ENCODE results near the gene RAD51B. TPM values are rescaled to one million over a fixed set of nuclear protein-coding genes. Genes with fewer than 3 reads are reported as not detected.
A peak's percentile ranks its signal among the peaks of the same experiment; 100 is the strongest.

RAD51B gene
- total RNA-seq, 1 experiment from 2014 or later = 29.9 TPM

- Histone ChIP-seq H3K4me2 (no peak overlapping the region), H3K4me1 (replicated peaks; ENCODE audit: insufficient read depth) (peaks cover 14% of the 10 kb centered on the region), H3K4me3 (no peak overlapping the region), H4K20me1 (ENCODE audit: insufficient read depth) (no peaks in the 10 kb centered on the region), H3F3A (ENCODE audit: insufficient read depth, low read depth) (0 out of 2 replicates have a peak, but pooled peaks cover 6% of the 10 kb centered on the region), H3K27me3 (ENCODE audit: insufficient read depth, low read depth) (no peaks in the 10 kb centered on the region), H2AFZ (no peak overlapping the region), H3K36me3 (ENCODE audit: low read depth) (no peaks in the 10 kb centered on the region), H3K9me3 (ENCODE audit: insufficient read depth, low read depth) (peaks cover 5% of the 10 kb centered on the region), H3K79me2 (ENCODE audit: low read depth) (no peaks in the 10 kb centered on the region), H3K9me2 (ENCODE audit: insufficient read depth) (no peaks in the 10 kb centered on the region), H3K27ac (peak overlapping the region; percentile 25)
- peak in 1 of 2 experiments; percentile 46 for DNase-seq
- intact Hi-C loops (cut with micrococcal nuclease; ENCODE audit: unreplicated experiment) = loop anchor here (5.0 kb wide), 1 partner anchor 423 kb away; no protein-coding TSS in a partner anchor
- POLR2A ChIA-PET (ENCODE audit: unreplicated experiment) = interaction anchor here (0.6 kb wide), 1 partner anchor 22 kb away, joined by 9 read pairs; no protein-coding TSS in a partner anchor
- CTCF ChIA-PET = no interaction called here
- no peak for TF ChIP-seq EZH2 (IDR thresholded peaks at IDR 0.05; ENCODE audit: low read depth)
- no TSS peak for BruUV-seq (replicated peaks)
These were observed 545.6 kb downstream of the RAD51B start for GRCh38 chr14:68365228-68365627.

- Histone ChIP-seq H3K9me2 (ENCODE audit: insufficient read depth) (no peaks in the 10 kb centered on the region), H3K79me2 (ENCODE audit: low read depth) (no peaks in the 10 kb centered on the region), H3K9me3 (ENCODE audit: insufficient read depth, low read depth) (peaks cover 5% of the 10 kb centered on the region), H3K27ac (no peak overlapping the region), H3K4me3 (no peak overlapping the region), H3F3A (ENCODE audit: insufficient read depth, low read depth) (0 out of 2 replicates have a peak, but pooled peaks cover 6% of the 10 kb centered on the region), H2AFZ (no peak overlapping the region), H3K27me3 (ENCODE audit: insufficient read depth, low read depth) (no peaks in the 10 kb centered on the region), H3K4me1 (replicated peaks; ENCODE audit: insufficient read depth) (peaks cover 12% of the 10 kb centered on the region), H3K4me2 (no peak overlapping the region), H3K36me3 (ENCODE audit: low read depth) (no peaks in the 10 kb centered on the region), H4K20me1 (ENCODE audit: insufficient read depth) (no peaks in the 10 kb centered on the region)
- CTCF ChIA-PET = no interaction called here
- POLR2A ChIA-PET (ENCODE audit: unreplicated experiment) = no interaction called here
- no peak for TF ChIP-seq CTCF (conservative IDR thresholded peaks at IDR 0.05)
- TF ChIP-seq EZH2 (IDR thresholded peaks at IDR 0.05; ENCODE audit: low read depth) = no peak
- DNase-seq = no peak
- intact Hi-C loops (cut with micrococcal nuclease; ENCODE audit: unreplicated experiment) = loop anchor here (5.0 kb wide), 1 partner anchor 424 kb away; no protein-coding TSS in a partner anchor
- no TSS peak for BruUV-seq (replicated peaks)
These were observed 547.1 kb downstream of the RAD51B start for GRCh38 chr14:68366656-68367055.

- Histone ChIP-seq H3K27me3 (ENCODE audit: insufficient read depth, low read depth) (no peaks in the 10 kb centered on the region), H3K4me2 (no peak overlapping the region), H3K4me1 (replicated peaks; ENCODE audit: insufficient read depth) (peaks cover 12% of the 10 kb centered on the region), H3K27ac (no peak overlapping the region), H3F3A (ENCODE audit: insufficient read depth, low read depth) (0 out of 2 replicates have a peak, but pooled peaks cover 6% of the 10 kb centered on the region), H3K9me3 (ENCODE audit: insufficient read depth, low read depth) (peaks cover 5% of the 10 kb centered on the region), H3K79me2 (ENCODE audit: low read depth) (no peaks in the 10 kb centered on the region), H4K20me1 (ENCODE audit: insufficient read depth) (no peaks in the 10 kb centered on the region), H3K36me3 (ENCODE audit: low read depth) (no peaks in the 10 kb centered on the region), H2AFZ (no peak overlapping the region), H3K4me3 (no peak overlapping the region), H3K9me2 (ENCODE audit: insufficient read depth) (no peaks in the 10 kb centered on the region)
- intact Hi-C loops (cut with micrococcal nuclease; ENCODE audit: unreplicated experiment) = loop anchor here (5.0 kb wide), 1 partner anchor 425 kb away; no protein-coding TSS in a partner anchor
- ChIA-PET CTCF (no interaction called here), POLR2A (ENCODE audit: unreplicated experiment) (no interaction called here)
- TF ChIP-seq EZH2 (IDR thresholded peaks at IDR 0.05; ENCODE audit: low read depth) = no peak
- TF ChIP-seq CTCF (conservative IDR thresholded peaks at IDR 0.05) = no peak
- no peak for DNase-seq
- no TSS peak for BruUV-seq (replicated peaks)
These were observed 548.0 kb downstream of the RAD51B start for GRCh38 chr14:68367536-68367935.

- Histone ChIP-seq H3K4me2 (no peak overlapping the region), H3K9me3 (ENCODE audit: insufficient read depth, low read depth) (peaks cover 5% of the 10 kb centered on the region), H3K27me3 (ENCODE audit: insufficient read depth, low read depth) (no peaks in the 10 kb centered on the region), H3K27ac (no peak overlapping the region), H3K4me3 (no peak overlapping the region), H3F3A (ENCODE audit: insufficient read depth, low read depth) (0 out of 2 replicates have a peak, but pooled peaks cover 6% of the 10 kb centered on the region), H3K9me2 (ENCODE audit: insufficient read depth) (no peaks in the 10 kb centered on the region), H2AFZ (no peak overlapping the region), H3K4me1 (replicated peaks; ENCODE audit: insufficient read depth) (peaks cover 12% of the 10 kb centered on the region), H4K20me1 (ENCODE audit: insufficient read depth) (no peaks in the 10 kb centered on the region), H3K36me3 (ENCODE audit: low read depth) (no peaks in the 10 kb centered on the region), H3K79me2 (ENCODE audit: low read depth) (no peaks in the 10 kb centered on the region)
- ChIA-PET POLR2A (ENCODE audit: unreplicated experiment) (no interaction called here), CTCF (no interaction called here)
- BruUV-seq (replicated peaks) = no TSS peak
- intact Hi-C loops (cut with micrococcal nuclease; ENCODE audit: unreplicated experiment) = loop anchor here (5.0 kb wide), 1 partner anchor 427 kb away; no protein-coding TSS in a partner anchor
- TF ChIP-seq CTCF (conservative IDR thresholded peaks at IDR 0.05) (no peak), EZH2 (IDR thresholded peaks at IDR 0.05; ENCODE audit: low read depth) (no peak)
- no peak for DNase-seq
These were observed 549.3 kb downstream of the RAD51B start for GRCh38 chr14:68368850-68369249.
